ENCODE measurements around the gene GRAMD1A.
"Not testable (repeated sequence)": the region's sequence is repeated elsewhere in the genome, so short reads cannot be mapped to it uniquely, and the experiment has no call there.

Gene GRAMD1A

GRCh38 chr19:35021016-35021415 is 20.9 kb downstream of the GRAMD1A start:
- no peak for DNase-seq (ENCODE audit: low read depth in 2 of 2)

GRCh38 chr19:35021596-35021995 is 21.5 kb downstream of the GRAMD1A start:
- no peak for DNase-seq (ENCODE audit: low read depth in 2 of 2)

GRCh38 chr19:35022460-35022859 is 22.3 kb downstream of the GRAMD1A start:
- no peak for DNase-seq (ENCODE audit: low read depth in 2 of 2)

- no peak for DNase-seq (ENCODE audit: low read depth in 2 of 2)
These were observed 23.3 kb downstream of the GRAMD1A start for GRCh38 chr19:35023428-35023827.

- no peak for DNase-seq (ENCODE audit: low read depth in 2 of 2)
These were observed 24.0 kb downstream of the GRAMD1A start for GRCh38 chr19:35024095-35024494.

- DNase-seq (ENCODE audit: low read depth in 2 of 2): no peak
These were observed 25.8 kb downstream of the GRAMD1A start for GRCh38 chr19:35025969-35026368.

- no peak for DNase-seq (ENCODE audit: low read depth in 2 of 2)
These were observed 26.3 kb downstream of the GRAMD1A start for GRCh38 chr19:35026418-35026817.

- DNase-seq (ENCODE audit: low read depth in 2 of 2): no peak
These were observed 26.9 kb downstream of the GRAMD1A start for GRCh38 chr19:35027009-35027408.

- no peak for DNase-seq (ENCODE audit: low read depth in 2 of 2)
These were observed 27.9 kb downstream of the GRAMD1A start for GRCh38 chr19:35027851-35028599.

- not testable (repeated sequence) for DNase-seq (ENCODE audit: low read depth in 2 of 2)
These were observed 28.4 kb downstream of the GRAMD1A start for GRCh38 chr19:35028600-35028885.

GRCh38 chr19:35029275-35029736 is 29.2 kb downstream of the GRAMD1A start:
- not testable (repeated sequence) for DNase-seq (ENCODE audit: low read depth in 2 of 2)

GRCh38 chr19:35029737-35030256 is 29.7 kb downstream of the GRAMD1A start:
- DNase-seq (ENCODE audit: low read depth in 2 of 2): no peak

GRCh38 chr19:35030257-35031071 is 30.3 kb downstream of the GRAMD1A start, which contains the start of gene SCN1B:
Gene SCN1B, plus strand, starts transcription at chr19:35030470. Its CDS starts 351 bp downstream, at chr19:35030821.
- DNase-seq (ENCODE audit: low read depth in 2 of 2): peak; percentile 64 to 66

- DNase-seq (ENCODE audit: low read depth in 2 of 2): no peak
These were observed 31.2 kb downstream of the GRAMD1A start for GRCh38 chr19:35031072-35031881.

GRCh38 chr19:35032356-35032865 is 32.3 kb downstream of the GRAMD1A start:
- no peak for DNase-seq (ENCODE audit: low read depth in 2 of 2)

GRCh38 chr19:35033067-35034004 is 33.2 kb downstream of the GRAMD1A start:
- DNase-seq (ENCODE audit: low read depth in 2 of 2): no peak

GRCh38 chr19:35034005-35034502 is 33.9 kb downstream of the GRAMD1A start:
- DNase-seq (ENCODE audit: low read depth in 2 of 2): no peak

- no peak for DNase-seq (ENCODE audit: low read depth in 2 of 2)
These were observed 34.7 kb downstream of the GRAMD1A start for GRCh38 chr19:35034588-35035382.
